ENCODE results near the gene NFYB. TPM values are rescaled to one million over a fixed set of nuclear protein-coding genes. Genes with fewer than 3 reads are reported as not detected.

Gene NFYB
- total and polyA plus RNA-seq, 9 of the 15 experiments (the other 6 are each of a cell fraction or from before 2014, with no cell fraction given) = 14.5 to 51.5 (median 32.3) TPM

- no peak overlapping the region for H2AFZ ChIP-seq (ENCODE audit: low read depth, low read length)
- H3K4me1 ChIP-seq (replicated peaks in 1 of 2; ENCODE audit: control insufficient read depth in 2 of 2, insufficient read depth in 2 of 2, low read length in 2 of 2) = peaks cover 5 to 12% of the 10 kb centered on the region in 2 experiments; a peak in 4 of 5 replicates
- ChIA-PET CTCF (ENCODE audit: low intra/inter-chr PET ratio) (no interaction called here), POLR2A (no interaction called here)
- H3K36me3 ChIP-seq (ENCODE audit: control insufficient read depth, insufficient read depth, low read length) = no peaks in the 10 kb centered on the region
- intact Hi-C loops (cut with micrococcal nuclease) = no loop called here
- FAIRE-seq (no peak), ATAC-seq (no peak), DNase-seq (ENCODE audit: extremely low read depth in 1 of 4, low spot score in 3 of 4) (no peak)
- 55% methylated on average over 5 of the region's 5 CpGs for WGBS (ENCODE audit: insufficient coverage, low coverage, missing lambda C conversion rate)
- TF ChIP-seq POU5F1 (IDR thresholded peaks at IDR 0.05; ENCODE audit: borderline replicate concordance, low read depth, low read length, partially characterized antibody) (no peak), ZNF253 (CRISPR knock-in tag; conservative IDR thresholded peaks at IDR 0.05) (no peak), ZNF586 (CRISPR knock-in tag; conservative IDR thresholded peaks at IDR 0.05) (no peak), ZNF695 (CRISPR knock-in tag; IDR thresholded peaks at IDR 0.05) (no peak), POLR3A (IDR thresholded peaks at IDR 0.05; ENCODE audit: borderline replicate concordance, extremely low read depth, insufficient read depth, insufficient read length) (no peak), ZNF444 (CRISPR knock-in tag; IDR thresholded peaks at IDR 0.05) (no peak), FOXM1 (IDR thresholded peaks at IDR 0.05; ENCODE audit: low read depth) (no peak), FOXM1 (CRISPR knock-in tag; IDR thresholded peaks at IDR 0.05; ENCODE audit: low read depth) (no peak), ZBTB5 (IDR thresholded peaks at IDR 0.05) (no peak), NONO (IDR thresholded peaks at IDR 0.05; ENCODE audit: low read depth in 2 of 2, low read length in 1 of 2) (no peak), IFI16 (CRISPR knock-in tag; IDR thresholded peaks at IDR 0.05) (no peak)
- H3K27ac ChIP-seq (ENCODE audit: extremely low read depth, low read depth, low read length) = no peak overlapping the region
- no peaks in the 10 kb centered on the region for H3K79me2 ChIP-seq (ENCODE audit: control insufficient read depth, insufficient read depth, low read length)
- no peak overlapping the region for H3K9ac ChIP-seq (ENCODE audit: insufficient read depth in 1 of 2, low read depth in 2 of 2, low read length in 2 of 2)
- no peaks in the 10 kb centered on the region for H3K27me3 ChIP-seq (ENCODE audit: control insufficient read depth in 2 of 2, insufficient read depth in 2 of 2, low read length in 2 of 2)
- no peaks in the 10 kb centered on the region for H3K9me1 ChIP-seq (ENCODE audit: control insufficient read depth, insufficient read depth, low read length)
- in situ Hi-C loops (cut with MboI) = no loop called here
- no peaks in the 10 kb centered on the region for H3K9me3 ChIP-seq (replicated peaks; ENCODE audit: control insufficient read depth, insufficient read depth, low read depth, low read length)
- no peak overlapping the region for H3K4me2 ChIP-seq (ENCODE audit: insufficient read depth, low read length)
- H3K4me3 ChIP-seq = no peak overlapping the region
- no peaks in the 10 kb centered on the region for H4K20me1 ChIP-seq (replicated peaks; ENCODE audit: control insufficient read depth, insufficient read depth, low read length)
- no TSS peak for BruUV-seq (replicated peaks)
Measured at GRCh38 chr12:104168596-104168995, 30.6 kb upstream of the NFYB start.

Measured in K562 (cell line).